ENCODE measurements around the gene UST. TPM values are rescaled to one million over a fixed set of nuclear protein-coding genes. Genes with fewer than 3 reads are reported as not detected.

The UST gene
- total and polyA plus RNA-seq, 9 of the 15 experiments (the other 6 are each of a cell fraction or from before 2014, with no cell fraction given): 0.04 to 0.10 TPM; not detected in 7

DNA sequence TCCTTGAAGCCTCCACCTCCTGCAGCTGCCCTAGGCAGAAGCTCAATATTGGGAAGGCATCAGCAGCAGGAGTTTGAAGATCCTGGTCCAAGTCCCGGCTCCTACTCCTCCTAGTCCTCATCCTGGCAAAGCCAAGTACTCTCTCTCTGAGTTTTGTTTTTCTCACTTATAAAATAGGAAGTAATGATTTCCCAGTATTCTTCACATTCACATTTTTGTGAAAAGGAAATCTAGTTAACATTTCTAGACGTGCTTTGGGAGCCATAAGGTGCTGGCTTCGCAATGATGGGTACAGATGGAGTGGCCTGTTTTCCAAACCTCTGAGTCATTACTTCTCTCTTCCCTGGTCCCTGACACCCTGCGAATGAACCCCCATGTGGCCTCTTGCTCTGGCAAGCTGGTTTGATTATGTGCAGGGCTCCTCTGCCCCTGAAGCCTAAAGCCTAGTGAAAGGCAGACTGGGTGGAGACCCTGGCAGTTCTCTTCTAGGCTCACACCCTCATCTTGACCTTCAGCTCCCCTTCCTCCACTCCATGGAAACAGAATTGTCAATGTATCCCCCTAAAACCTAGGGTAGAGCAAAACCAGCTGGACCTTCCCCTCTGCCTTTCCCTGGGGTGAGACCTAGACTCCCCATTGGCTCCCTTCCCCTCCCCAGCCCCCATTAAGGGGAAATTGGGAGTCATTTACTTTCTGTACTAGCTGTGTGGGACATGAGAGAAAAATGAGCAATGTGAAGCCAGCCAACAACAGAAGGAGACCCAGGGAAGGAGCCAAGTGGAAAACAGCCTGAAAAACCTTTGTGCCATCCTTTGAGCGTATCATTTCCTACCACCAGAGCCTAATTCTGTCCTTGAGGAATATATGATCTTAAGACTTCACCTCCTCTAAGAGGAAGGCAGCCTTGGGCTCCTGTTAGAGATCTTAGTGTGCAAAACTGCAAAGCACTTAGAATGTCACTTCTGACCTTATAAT, 158.4 kb downstream of the UST start (continued):
- no peak for TF ChIP-seq LCOR (CRISPR knock-in tag; IDR thresholded peaks at IDR 0.05)

DNA sequence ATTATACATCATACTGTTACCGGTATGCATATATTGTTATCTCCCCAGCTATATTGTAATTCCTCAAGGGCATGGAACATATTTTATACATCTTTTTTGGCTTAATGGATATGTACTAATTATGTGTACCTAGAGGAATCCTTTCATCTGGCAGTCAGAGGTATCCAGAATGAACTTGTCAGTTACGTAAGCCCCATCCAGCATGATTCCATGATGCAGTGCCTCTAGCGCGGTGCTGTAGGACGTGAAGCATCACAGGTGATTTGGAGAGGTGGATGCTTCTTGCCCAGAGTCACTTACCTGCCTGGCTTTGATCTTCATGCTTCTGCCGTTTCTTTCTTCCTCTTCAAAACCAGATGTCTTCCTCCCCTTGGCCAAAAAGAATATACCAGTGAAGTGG, 159.1 kb downstream of the UST start:
- no peak for ATAC-seq
- H3K9me1 ChIP-seq (ENCODE audit: control insufficient read depth, insufficient read depth, low read length): no peaks in the 10 kb centered on the region
- H3K4me1 ChIP-seq (replicated peaks in 1 of 2; ENCODE audit: control insufficient read depth in 2 of 2, insufficient read depth in 2 of 2, low read length in 2 of 2): no peaks in the 10 kb centered on the region
- no peak overlapping the region for H3K4me2 ChIP-seq (ENCODE audit: insufficient read depth, low read length)
- H3K27ac ChIP-seq (ENCODE audit: extremely low read depth, low read depth, low read length): no peak overlapping the region
- POLR2A ChIA-PET: interaction anchor here (1.5 kb wide), 1 partner anchor 10 kb away, joined by 3 read pairs; no protein-coding TSS in a partner anchor
- H3K9ac ChIP-seq (ENCODE audit: insufficient read depth in 1 of 2, low read depth in 2 of 2, low read length in 2 of 2): no peak overlapping the region
- no TSS peak for BruUV-seq (replicated peaks)
- no peaks in the 10 kb centered on the region for H4K20me1 ChIP-seq (replicated peaks; ENCODE audit: control insufficient read depth, insufficient read depth, low read length)
- H2AFZ ChIP-seq (ENCODE audit: low read depth, low read length): no peak overlapping the region
- no peak overlapping the region for H3K4me3 ChIP-seq
- CTCF ChIA-PET (ENCODE audit: low intra/inter-chr PET ratio): no interaction called here
- WGBS (ENCODE audit: insufficient coverage, low coverage, missing lambda C conversion rate): under 1% methylated on average over 6 of the region's 6 CpGs
- peaks cover 0 to 7% of the 10 kb centered on the region in 2 experiments; a peak in 4 of 5 replicates for H3K27me3 ChIP-seq (ENCODE audit: control insufficient read depth in 2 of 2, insufficient read depth in 2 of 2, low read length in 2 of 2)
- TF ChIP-seq SMAD2 (IDR thresholded peaks at IDR 0.05; ENCODE audit: low read depth, low read length): no peak
- no peak for TF ChIP-seq NR2F6 (CRISPR knock-in tag; IDR thresholded peaks at IDR 0.05)
- in situ Hi-C loops (cut with MboI) (no loop called here), intact Hi-C loops (cut with micrococcal nuclease) (no loop called here)
- no peaks in the 10 kb centered on the region for H3K79me2 ChIP-seq (ENCODE audit: control insufficient read depth, insufficient read depth, low read length)
- FAIRE-seq: no peak
- H3K9me3 ChIP-seq (replicated peaks; ENCODE audit: control insufficient read depth, insufficient read depth, low read depth, low read length): no peaks in the 10 kb centered on the region
- no peaks in the 10 kb centered on the region for H3K36me3 ChIP-seq (ENCODE audit: control insufficient read depth, insufficient read depth, low read length)
- DNase-seq (ENCODE audit: extremely low read depth in 1 of 4, low spot score in 3 of 4): no peak
